Amniotic epithelial cell (primary cell): ENCODE measurements around the gene HHLA2.
"Not testable (repeated sequence)": the region's sequence is repeated elsewhere in the genome, so short reads cannot be mapped to it uniquely, and the experiment has no call there.

ENCODE experiments used
- DNase-seq: peaks from one replicate; pipeline ENCODE4 v3.0.0-alpha.2; 2010; ENCODE audit warnings: low read depth

Gene HHLA2

GRCh38 chr3:108342837-108343486 is 46.6 kb downstream of the HHLA2 start:
- DNase-seq = peak; percentile 36

GRCh38 chr3:108343491-108343890 is 47.1 kb downstream of the HHLA2 start:
- DNase-seq = no peak

DNA sequence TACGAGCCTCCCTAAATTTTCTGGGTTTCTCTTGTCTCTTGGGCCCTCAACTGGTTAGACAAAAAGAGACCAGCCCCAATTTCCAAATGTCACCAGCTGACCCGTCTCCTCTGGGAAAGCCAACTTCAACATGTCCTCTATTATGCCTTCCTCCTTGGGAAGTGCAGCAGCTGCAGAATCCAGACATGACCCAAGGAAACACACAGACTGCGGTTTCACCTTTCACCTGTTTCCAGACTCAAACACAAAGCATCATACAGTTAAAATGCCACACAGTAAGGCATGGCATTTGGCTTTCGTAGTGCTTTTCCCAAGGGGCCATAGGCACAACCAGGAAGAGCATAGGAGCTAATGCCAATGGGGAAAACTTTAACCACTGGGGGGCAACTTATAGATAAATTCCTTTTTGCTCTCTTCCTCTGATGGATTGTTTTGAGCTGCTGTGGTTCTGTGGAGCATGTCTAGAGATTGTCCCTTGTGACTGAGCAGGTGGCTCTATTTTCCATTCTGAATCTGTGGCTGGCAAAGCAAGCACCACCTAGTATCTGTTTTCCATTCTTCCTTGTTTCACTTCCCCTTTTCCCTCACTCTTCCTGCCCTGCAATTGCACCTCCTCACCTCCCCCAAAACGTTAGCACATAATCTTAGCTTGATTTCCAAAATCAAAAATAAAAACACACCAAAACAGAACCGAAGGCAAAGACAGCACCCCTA is 49.3 kb downstream of the HHLA2 start:
- peak; percentile 3 for DNase-seq

DNA sequence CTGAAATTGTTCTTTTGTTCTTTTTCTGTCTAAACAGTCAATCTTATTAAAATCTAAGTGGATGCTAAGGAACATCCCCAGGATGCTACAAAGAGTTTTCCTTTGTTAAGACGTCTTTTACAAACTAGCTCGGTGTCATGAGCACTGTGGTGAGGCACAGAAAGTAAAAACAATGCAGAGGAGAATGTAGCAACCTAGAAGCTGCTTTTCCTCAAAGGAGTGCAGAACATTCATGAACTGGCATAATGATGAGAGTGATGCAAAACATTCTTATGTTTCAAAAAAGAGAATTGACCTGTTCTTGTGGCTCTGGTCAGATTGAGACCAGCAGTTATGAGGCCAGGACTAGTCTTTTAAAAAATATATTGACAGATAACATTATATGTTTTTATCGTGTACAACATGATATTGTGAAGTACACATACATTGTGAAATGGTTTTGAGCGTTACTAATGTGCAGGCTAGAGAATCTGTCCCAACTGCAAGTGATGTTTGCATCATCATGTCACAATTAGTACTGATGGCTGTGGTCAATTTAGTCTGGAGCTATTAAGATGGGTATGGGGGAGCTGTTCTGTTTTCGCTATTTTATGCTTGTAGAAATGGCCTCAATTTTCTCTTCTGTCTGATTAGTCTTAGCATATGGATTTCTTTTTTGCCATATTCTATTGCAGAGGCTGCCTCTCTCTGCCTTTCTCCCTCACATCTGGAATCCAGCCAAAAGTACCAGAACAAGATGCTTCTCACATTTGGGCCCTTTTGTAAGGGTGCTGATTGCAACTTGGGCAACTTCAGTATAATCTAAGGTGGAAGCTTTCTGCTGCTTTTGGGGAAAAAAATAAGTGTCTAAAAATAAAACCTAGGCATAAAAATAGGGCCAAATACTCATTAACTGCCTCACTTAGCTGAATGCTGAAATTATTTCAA is 50.2 kb downstream of the HHLA2 start:
- peak; percentile 8 for DNase-seq

GRCh38 chr3:108352176-108352575 is 55.8 kb downstream of the HHLA2 start:
- no peak for DNase-seq

GRCh38 chr3:108354562-108354961 is 58.2 kb downstream of the HHLA2 start:
- no peak for DNase-seq

GRCh38 chr3:108357042-108357441 is 60.7 kb downstream of the HHLA2 start:
- DNase-seq = no peak

GRCh38 chr3:108359011-108359410 is 62.7 kb downstream of the HHLA2 start:
- DNase-seq = no peak

- no peak for DNase-seq
These were observed 79.7 kb downstream of the HHLA2 start for GRCh38 chr3:108376026-108376425.

DNA sequence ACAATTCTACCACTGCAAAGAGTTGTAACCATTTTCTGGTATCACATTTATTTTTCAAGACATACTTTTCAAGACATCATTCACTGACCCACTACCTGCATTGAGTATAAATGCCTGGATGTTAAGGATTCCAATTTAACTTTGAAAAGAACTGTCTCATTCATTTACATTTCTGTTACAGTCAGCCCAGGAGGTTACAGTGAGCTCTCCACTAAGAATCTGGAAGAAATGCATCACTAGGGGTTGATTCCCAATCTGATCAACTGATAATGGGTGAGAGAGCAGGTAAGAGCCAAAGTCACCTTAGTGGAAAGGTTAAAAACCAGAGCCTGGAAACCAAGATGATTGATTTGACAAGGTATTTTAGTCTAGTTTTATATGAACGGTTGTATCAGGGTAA is 81.0 kb downstream of the HHLA2 start:
- no peak for DNase-seq

GRCh38 chr3:108378153-108378951 is 82.0 kb downstream of the HHLA2 start:
- no peak for DNase-seq

- DNase-seq = not testable (repeated sequence)
These were observed 82.6 kb downstream of the HHLA2 start for GRCh38 chr3:108378952-108379342.

DNA sequence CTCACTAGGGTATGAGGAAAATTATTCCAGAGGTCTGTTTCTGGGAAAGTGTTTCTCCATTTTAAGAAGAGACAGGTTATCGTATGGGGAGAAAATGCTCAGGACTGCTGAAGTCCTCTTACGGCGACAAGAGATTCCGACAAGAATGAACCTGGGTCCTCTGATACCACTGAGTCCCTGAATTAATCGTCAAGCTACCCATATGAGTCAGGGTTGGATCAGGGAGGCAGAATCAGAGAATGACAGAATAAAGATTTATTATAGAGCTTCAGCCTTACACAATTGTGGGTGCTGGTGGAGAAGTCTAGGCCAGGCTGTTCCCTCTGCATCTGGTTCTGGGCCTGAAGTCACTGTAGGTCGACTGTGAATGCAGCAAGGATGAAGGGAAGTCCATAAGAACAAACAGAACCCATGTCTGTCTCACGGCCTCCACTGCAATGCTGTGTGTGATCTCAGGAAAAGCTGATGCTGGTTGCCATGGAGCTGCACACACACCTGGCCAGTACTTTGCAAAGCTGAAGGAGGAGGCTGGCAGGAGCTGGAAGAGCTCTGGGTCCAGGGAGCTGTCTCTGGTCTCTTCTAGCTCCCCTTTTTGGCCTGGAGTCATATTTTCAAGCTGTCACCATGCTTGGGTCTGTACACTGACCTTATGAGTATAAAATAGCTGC is 83.9 kb downstream of the HHLA2 start:
- peak; percentile 11 for DNase-seq

DNA sequence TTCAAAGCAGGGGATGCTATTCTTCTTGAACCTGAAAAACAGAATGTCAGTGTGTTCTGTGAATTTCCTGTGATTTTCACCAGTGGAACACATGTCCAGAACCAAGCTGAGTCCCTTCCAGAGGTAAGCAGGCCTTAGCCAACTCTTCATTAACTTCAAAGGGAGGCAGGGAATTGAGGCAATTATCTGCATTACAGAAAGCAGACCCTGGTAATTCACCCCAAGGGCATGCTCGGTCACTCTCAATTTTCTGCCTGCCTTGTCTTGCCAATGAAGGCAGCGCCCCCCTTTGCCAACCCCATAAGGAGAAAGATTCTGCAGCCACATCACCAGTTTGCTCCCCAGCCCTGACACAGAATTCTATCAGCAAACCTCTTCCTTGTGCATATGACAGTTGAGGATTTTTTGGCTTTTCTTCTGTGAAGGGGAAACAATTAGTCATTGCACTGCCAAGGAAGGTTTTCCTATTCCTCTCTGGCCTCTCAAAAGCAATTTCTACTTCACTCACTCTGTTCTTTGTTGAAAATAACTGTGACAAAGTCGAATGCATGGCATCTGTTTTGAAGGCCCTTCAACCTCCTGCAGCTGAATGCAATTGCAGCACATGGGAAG is 85.3 kb downstream of the HHLA2 start:
- no peak for DNase-seq

DNA sequence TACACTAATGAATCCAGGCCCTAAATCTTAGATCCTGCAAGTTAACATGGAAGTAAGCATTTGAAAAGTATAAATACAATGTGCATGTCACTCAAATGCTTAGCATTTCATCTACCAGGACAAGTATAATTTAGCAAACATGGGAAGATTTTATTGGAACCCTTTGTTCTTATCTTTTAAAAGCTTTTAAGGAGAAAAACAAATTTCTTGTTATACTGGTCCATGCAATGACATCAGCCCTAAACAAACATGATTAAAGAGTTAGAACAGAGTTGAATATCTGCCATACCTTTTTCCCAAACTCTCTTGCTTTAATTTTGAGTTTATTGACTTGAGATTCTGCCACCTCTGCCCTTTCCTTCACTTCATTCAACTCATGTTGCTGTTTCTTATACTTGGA is 87.0 kb downstream of the HHLA2 start:
- DNase-seq = no peak

GRCh38 chr3:108387063-108387462 is 90.7 kb downstream of the HHLA2 start:
- no peak for DNase-seq

DNA sequence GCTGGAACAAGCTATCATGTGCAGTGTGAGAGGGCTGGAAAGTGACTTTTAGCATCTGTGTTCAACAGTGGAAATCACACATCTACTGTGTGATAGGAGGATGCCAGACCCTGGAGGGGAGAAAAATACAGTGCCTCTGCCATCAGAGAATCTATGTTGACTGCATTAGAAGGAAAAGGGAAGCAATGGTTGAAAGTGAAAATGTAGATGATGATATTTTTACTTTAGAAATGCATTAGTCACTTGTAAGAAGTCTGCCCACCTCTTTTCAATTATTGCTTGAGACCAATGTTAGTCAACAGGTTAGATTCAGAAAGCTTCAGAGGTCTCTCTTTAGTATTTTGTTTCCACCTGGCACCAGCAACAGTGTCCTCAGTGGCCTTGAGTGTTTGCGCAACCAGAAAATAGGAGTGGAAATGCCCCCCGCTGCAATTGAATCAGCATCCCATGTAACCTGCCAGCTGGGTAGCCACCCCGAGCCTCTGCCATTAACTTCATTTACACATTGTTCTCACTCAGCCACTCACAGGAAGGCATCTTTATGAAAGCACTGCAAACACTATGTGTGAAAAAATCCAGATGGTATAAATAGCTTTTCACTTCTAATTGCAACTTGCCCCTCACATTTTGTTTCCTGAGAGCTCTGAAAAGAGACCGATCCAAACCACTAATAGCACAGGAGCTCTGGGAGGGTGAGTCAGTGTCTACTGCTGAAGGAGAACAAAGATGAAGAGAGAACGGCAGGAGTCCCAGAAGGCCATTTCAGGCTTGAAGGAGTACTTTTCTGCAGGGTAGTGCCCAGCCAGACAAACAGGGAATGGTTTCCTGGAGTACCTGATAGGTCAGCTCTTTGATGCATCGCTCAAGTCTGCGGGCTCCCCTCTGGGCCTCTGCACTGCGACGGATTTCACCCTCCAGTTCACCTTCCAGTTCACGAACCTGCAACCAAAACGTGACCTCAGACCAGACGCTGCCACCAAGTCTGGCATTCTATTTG is 92.1 kb downstream of the HHLA2 start:
- no peak for DNase-seq

- no peak for DNase-seq
These were observed 93.0 kb downstream of the HHLA2 start for GRCh38 chr3:108389372-108389771.

GRCh38 chr3:108391917-108392593 is 95.7 kb downstream of the HHLA2 start:
- DNase-seq = no peak
